GM19455 (cell line): ENCODE data around the gene HYAL1.

ENCODE experiments used
- ATAC-seq: cut with Tn5 transposase; IDR thresholded peaks from one replicate; pipeline ENCODE4 v1.9.1; 2021; ENCODE audit not compliant: unreplicated experiment

HYAL1 gene

GRCh38 chr3:50275141-50275995 lies 28.0 kb downstream of the HYAL1 start:
- no peak for ATAC-seq

DNA sequence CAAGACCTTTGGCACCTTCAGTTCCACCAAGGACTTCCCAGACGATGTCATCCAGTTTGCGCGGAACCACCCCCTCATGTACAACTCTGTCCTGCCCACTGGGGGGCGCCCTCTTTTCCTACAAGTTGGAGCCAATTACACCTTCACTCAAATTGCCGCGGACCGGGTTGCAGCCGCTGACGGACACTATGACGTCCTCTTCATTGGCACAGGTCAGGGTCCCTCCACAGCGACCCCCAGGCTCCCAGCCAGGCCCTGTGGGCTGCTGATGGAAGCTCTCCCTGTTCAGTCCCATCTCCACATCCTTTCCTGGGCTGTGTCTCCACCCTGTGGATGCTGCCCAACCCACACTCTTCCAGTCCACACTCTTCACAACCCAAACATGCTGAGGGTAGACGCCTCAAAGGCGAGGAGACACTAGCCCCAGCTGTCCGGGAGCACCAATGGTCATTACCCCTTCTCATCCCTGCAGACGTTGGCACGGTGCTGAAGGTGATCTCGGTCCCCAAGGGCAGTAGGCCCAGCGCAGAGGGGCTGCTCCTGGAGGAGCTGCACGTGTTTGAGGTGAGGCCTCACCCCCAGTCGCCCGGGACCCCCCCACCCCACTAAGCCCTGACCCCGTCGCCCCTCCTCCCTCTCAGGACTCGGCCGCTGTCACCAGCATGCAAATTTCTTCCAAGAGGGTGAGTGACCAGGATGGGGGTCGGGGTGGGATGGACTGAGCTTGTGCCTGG lies 28.8 kb downstream of the HYAL1 start:
- no peak for ATAC-seq

DNA sequence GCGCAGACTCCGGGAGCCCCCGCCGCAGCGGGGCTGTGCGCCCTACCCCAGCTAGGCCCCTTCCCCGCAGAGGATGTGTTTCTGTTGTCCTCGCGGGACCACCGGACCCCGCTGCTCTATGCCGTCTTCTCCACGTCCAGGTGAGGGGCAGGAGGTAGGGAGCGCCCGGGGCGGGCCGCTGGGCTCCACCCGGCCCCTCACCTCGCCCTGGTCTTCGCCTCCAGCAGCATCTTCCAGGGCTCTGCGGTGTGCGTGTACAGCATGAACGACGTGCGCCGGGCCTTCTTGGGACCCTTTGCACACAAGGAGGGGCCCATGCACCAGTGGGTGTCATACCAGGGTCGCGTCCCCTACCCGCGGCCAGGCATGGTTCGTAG lies 29.7 kb downstream of the HYAL1 start:
- ATAC-seq, result no peak

GRCh38 chr3:50272911-50273688 lies 30.3 kb downstream of the HYAL1 start:
- ATAC-seq, result peak; percentile 80

- peak; percentile 5 for ATAC-seq
These were observed 30.9 kb downstream of the HYAL1 start for GRCh38 chr3:50272538-50272910.

DNA sequence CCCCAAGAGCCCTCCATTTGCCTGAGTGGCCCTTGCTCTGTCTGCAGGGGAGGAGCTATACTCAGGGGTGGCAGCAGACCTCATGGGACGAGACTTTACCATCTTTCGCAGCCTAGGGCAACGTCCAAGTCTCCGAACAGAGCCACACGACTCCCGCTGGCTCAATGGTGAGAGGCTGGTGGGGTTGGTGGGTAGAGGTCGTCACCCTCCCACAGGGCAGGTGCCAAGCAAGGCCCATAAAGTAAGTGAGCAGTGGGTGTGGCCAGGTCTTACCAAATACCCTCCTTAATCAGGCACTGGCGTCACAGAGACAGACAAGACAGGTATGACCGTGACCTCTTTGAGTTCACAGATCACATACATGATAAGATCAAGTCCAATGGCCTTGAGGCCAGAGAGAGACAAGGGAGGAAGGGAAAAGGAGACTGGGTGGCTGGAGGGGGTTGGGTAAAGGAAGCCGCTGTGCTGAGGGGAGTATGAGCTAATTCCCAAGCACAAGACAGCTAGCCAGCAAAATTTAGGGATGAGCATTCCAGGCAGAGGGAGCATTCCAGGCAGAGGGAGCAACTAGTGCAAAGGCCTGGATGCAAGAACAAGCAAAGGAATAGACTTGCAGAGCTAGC lies 31.9 kb downstream of the HYAL1 start:
- no peak for ATAC-seq

DNA sequence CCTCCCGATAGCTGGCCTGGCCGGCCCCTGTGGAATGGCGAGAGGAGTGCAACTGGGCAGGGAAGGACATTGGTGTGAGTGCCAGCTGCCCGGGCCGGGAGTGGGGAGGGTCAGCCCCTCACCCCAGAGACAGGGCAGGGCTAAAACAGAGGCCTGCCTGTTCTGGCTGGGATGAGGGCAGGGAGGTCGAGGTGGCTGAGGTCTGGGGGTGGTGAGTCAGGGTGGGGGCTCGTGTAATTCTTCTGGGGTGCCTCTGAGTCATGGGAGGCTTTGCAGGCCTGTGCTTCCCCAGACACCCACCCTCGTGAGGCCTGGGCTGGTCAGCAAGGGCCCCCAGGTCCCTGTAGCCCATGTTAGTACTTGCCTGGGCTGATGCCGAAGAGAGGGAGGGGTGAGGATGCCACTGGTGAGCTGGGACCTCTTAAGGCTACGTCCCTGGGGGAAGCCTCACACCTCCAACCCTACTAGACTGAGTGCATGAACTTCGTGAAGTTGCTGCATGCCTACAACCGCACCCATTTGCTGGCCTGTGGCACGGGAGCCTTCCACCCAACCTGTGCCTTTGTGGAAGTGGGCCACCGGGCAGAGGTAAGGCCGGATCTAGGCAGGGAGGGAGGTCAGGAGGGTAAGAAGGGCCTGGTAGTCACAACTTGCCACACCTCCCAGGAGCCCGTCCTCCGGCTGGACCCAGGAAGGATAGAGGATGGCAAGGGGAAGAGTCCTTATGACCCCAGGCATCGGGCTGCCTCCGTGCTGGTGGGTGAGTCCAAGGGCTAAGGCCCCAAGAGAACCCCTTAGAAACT lies 32.8 kb downstream of the HYAL1 start:
- no peak for ATAC-seq

DNA sequence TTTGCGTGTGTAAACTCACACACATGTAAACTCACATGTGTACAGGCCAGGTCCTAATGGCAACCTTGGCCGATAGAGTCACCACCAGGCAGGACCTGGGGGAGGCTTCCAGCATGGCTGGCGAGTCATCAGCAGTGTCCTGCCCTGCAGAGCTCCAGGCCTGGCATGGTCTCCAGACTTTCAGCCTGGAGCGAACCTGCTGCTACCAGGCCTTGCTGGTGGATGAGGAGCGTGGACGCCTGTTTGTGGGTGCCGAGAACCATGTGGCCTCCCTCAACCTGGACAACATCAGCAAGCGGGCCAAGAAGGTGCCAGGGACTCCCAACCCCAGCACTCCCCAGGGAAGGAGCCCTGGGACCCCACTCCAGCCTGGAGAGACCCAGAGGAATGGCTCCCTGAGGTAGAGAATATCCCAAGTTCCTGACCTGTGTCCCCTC lies 33.4 kb downstream of the HYAL1 start:
- ATAC-seq, result no peak

GRCh38 chr3:50269460-50269859 lies 33.9 kb downstream of the HYAL1 start:
- ATAC-seq, result no peak

DNA sequence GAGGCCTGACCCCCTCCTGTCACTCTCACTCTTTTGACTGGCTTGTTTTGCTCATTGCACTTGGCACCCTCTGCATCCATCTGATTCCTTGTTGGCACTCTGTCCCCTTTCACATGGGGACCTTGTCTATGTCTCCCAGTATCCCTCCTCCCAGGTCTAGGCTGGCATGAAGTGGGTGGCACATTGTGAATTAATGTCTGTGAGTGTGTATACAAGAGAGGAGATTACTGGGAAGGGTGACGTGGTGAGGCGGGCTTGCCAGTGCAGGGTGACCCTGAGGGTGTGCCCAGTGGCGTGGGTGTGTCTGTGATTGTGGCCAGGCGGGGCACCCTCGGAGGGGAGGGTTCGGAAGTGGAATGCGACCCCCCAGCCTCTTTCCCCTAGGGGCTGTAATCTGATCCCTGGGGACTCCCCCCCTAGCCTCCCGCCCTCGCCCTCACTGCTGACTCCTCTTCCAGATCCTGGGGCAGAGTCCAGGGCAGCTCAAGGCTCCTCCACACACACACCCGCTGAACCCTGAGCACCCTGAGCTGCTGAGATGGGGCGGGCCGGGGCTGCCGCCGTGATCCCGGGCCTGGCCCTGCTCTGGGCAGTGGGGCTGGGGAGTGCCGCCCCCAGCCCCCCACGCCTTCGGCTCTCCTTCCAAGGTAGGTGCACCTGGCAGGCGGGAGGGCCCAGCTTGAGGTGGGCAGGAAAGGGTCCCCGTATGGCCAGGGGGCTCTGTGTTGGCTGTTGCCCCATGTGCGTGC lies 34.5 kb downstream of the HYAL1 start, which contains the start of gene SEMA3B:
Gene SEMA3B (plus strand): TSS at position 445 of the 749 bp plus-strand sequence. CDS start 94 bp downstream, at position 539.
- ATAC-seq, result no peak

DNA sequence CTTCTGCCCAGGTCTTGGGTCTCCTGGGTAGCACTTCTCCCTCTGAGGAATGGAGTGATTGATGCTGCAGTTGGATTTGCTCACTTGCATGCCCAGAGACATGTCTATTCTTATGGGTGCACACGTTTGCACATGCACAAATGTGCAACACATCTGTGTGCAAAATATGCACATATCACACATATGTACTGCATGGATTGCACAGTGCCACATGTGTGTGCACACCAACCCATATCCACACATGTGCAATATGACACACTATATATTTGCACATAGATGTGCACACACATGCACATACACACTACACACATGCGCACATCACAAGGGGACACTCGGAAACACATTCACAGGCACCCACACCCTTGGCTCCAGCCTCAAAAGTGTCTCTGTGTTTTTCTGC lies 35.1 kb downstream of the HYAL1 start:
- no peak for ATAC-seq

- no peak for ATAC-seq
These were observed 36.0 kb downstream of the HYAL1 start for GRCh38 chr3:50267280-50267913.

GRCh38 chr3:50266836-50267235 lies 36.5 kb downstream of the HYAL1 start:
- ATAC-seq, result no peak

DNA sequence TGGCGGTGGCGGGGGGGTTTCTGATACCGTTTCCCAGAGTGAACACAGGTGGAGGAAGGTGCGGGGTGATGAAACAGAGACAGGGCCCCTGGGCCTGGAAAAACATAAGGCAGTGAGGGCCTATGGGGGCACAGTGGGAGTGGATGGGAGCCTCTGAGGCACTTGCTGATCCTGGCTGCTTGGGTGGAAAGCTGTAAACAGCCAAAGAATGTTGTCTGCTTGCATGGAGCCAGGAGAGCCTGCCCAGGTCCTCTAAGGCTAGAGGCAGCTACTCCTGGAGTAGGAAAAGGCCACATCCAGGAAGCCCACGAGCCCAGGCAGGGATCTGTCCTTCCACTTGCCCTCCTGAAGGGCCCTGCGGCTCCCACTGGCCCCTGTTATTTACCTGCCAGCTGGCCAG lies 37.4 kb downstream of the HYAL1 start:
- no peak for ATAC-seq

DNA sequence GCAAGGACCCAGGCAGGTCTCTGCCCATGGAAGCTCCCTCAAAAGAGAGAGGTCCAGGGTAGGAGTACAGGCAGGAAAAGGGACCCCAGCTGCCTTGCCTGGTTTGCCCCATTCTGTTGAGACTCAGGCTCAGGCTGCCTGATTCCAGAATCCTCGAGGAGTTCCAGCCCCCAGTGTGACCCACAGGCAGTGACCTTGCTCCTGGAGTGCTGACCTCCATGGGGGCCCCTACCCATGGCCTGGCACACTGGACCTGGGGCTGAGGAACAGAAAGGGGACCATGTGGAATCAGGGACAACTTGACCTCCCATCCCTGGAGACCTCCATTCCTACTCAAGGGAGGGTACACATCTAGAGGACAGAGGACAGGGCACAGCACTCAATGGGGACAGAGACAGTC lies 37.8 kb downstream of the HYAL1 start:
- ATAC-seq, result no peak

DNA sequence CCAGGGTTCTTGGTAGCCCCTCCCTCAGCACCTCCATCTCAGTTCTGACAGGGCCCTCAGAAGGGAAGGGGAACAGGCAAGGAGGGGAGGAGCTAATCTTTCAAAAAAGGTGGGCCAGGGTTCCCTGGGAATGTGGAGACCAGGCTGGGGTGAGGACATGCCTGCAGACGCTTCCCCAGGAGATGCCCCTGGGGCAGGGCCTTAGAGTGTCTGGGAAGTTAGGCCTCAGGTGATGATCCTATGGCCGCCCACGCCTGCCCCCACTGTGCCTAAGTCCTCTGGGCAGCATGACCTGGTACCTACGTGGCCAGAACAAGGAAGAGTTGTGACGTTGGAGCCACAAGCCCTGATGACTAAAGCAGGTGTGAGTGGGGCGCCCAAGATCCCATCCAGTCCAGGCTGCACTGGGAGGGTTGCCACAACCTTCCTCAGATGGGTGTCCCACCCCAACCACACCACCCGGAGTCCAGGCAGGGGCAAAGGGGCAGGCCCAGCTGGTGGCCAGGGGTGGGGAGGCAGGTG lies 38.3 kb downstream of the HYAL1 start:
- ATAC-seq, result no peak

- no peak for ATAC-seq
These were observed 38.9 kb downstream of the HYAL1 start for GRCh38 chr3:50264383-50264963.
